Naive thymus-derived CD4-positive, alpha-beta T cell (primary cell): Measurements from ENCODE around the gene HMG20B. TPM values are rescaled to one million over a fixed set of nuclear protein-coding genes. Genes with fewer than 3 reads are reported as not detected.
A peak's percentile ranks its signal among the peaks of the same experiment; 100 is the strongest.
"Not testable (repeated sequence)": the region's sequence is repeated elsewhere in the genome, so short reads cannot be mapped to it uniquely, and the experiment has no call there.

Source experiments
- ATAC-seq: fragments of 150-1000 bp; cut with Tn5 transposase; 2 replicates; pipeline ENCODE4 v1.10.0; 2021; ENCODE audit warnings: mild to moderate bottlenecking, moderate library complexity
- CTCF ChIA-PET: fragments of 350-600 bp; sonication (Branson Sonifier 250); formaldehyde crosslinking; loops from one replicate; lab custom pipeline; 2021; ENCODE audit warnings: antibody characterized with exemption; lab: Charles Lee
- POLR2A ChIA-PET: fragments of 350-600 bp; sonication (Branson Sonifier 250); formaldehyde crosslinking; loops from one replicate; lab custom pipeline; 2021; ENCODE audit warnings: antibody characterized with exemption, inconsistent platforms; lab: Charles Lee
- DNase-seq, 9 donors: peaks; one replicate each; pipeline versions ENCODE4 v3.0.0 to v3.0.0-alpha.2; 2020 to 2022; ENCODE audit warnings: mixed read lengths in 1 of 9
- H3K27ac ChIP-seq: one replicate; pipeline ENCODE4 v1.7.0; 2013; ENCODE audit warnings: mild to moderate bottlenecking, low read depth, low read length, moderate library complexity
- H3K27me3 ChIP-seq, 2 donors: one replicate each; pipeline ENCODE4 v1.7.0; 2013; ENCODE audit warnings: low read length in 2 of 2, mild to moderate bottlenecking in 2 of 2, moderate library complexity in 2 of 2; ENCODE audit not compliant: control insufficient read depth in 2 of 2, insufficient read depth in 2 of 2
- H3K36me3 ChIP-seq, 3 experiments: 1 replicate in 2 of 3; 2 replicates in 1 of 3; pipeline ENCODE4 v1.7.0; 2013; ENCODE audit warnings: low read length in 3 of 3, mild to moderate bottlenecking in 3 of 3, moderate library complexity in 1 of 3; ENCODE audit not compliant: insufficient read depth in 3 of 3, control insufficient read depth in 2 of 3
- H3K4me1 ChIP-seq, 2 donors: one replicate each; pipeline ENCODE4 v1.7.0; 2013; ENCODE audit warnings: low read length in 2 of 2, mild to moderate bottlenecking in 2 of 2, moderate library complexity in 1 of 2; ENCODE audit not compliant: control insufficient read depth in 2 of 2, insufficient read depth in 2 of 2
- H3K4me3 ChIP-seq: 2 replicates; pipeline ENCODE4 v1.7.0; 2013; ENCODE audit warnings: mild to moderate bottlenecking, low read length
- H3K9me3 ChIP-seq, 3 experiments: 1 replicate in 2 of 3; 2 replicates in 1 of 3; pipeline ENCODE4 v1.7.0; 2013; ENCODE audit warnings: low read length in 3 of 3; ENCODE audit not compliant: control insufficient read depth in 2 of 3
- H3K27ac Mint-ChIP-seq, 9 donors: one replicate each; pipeline ENCODE4 v1.8.0; 2020 to 2022; ENCODE audit warnings: mixed read lengths in 9 of 9, mild to moderate bottlenecking in 8 of 9, moderate library complexity in 5 of 9, inconsistent platforms in 2 of 9
- H3K27me3 Mint-ChIP-seq, 5 donors: one replicate each; pipeline ENCODE4 v1.8.0; 2021 to 2022; ENCODE audit warnings: mixed read lengths in 5 of 5, mild to moderate bottlenecking in 1 of 5
- H3K36me3 Mint-ChIP-seq, 5 donors: one replicate each; pipeline ENCODE4 v1.8.0; 2020 to 2022; ENCODE audit warnings: mixed read lengths in 5 of 5, mild to moderate bottlenecking in 3 of 5, inconsistent platforms in 1 of 5
- H3K4me1 Mint-ChIP-seq, 7 donors: one replicate each; pipeline ENCODE4 v1.8.0; 2020 to 2022; ENCODE audit warnings: mixed read lengths in 7 of 7, mild to moderate bottlenecking in 3 of 7, inconsistent platforms in 1 of 7
- H3K4me3 Mint-ChIP-seq, 10 donors: one replicate each; pipeline ENCODE4 v1.8.0; 2020 to 2022; ENCODE audit warnings: mild to moderate bottlenecking in 10 of 10, mixed read lengths in 10 of 10, moderate library complexity in 6 of 10, inconsistent platforms in 2 of 10
- H3K9me3 Mint-ChIP-seq, 11 donors: one replicate each; pipeline ENCODE4 v1.8.0; 2020 to 2022; ENCODE audit warnings: mixed read lengths in 11 of 11, mild to moderate bottlenecking in 4 of 11, inconsistent platforms in 1 of 11, moderate library complexity in 1 of 11
- intact Hi-C, 2 donors: fragments of 100-400 bp; cut with micrococcal nuclease; formaldehyde crosslinking; loops; one replicate each; pipeline ENCODE4 v1.15.1; 2023
- polyA plus RNA-seq, 2 donors: library from polyadenylated mRNA; unstranded; fragments of 300-500 nt; fragmentation: Illumina TruSeq; gene quantifications; one replicate each; pipeline ENCODE4 v1.2.3, GENCODE V29; 2021
- total RNA-seq, 6 experiments: library from RNA in 5 of 6; stranded (reverse) in 5 of 6; gene quantifications; 1 replicate in 5 of 6; 2 replicates in 1 of 6; pipeline ENCODE4 v1.2.3 and lab custom pipeline; 2021 to 2026

HMG20B gene
- total and polyA plus RNA-seq, 7 experiments from 2014 or later: 37.9 to 65.6 (median 53.0) TPM

DNA sequence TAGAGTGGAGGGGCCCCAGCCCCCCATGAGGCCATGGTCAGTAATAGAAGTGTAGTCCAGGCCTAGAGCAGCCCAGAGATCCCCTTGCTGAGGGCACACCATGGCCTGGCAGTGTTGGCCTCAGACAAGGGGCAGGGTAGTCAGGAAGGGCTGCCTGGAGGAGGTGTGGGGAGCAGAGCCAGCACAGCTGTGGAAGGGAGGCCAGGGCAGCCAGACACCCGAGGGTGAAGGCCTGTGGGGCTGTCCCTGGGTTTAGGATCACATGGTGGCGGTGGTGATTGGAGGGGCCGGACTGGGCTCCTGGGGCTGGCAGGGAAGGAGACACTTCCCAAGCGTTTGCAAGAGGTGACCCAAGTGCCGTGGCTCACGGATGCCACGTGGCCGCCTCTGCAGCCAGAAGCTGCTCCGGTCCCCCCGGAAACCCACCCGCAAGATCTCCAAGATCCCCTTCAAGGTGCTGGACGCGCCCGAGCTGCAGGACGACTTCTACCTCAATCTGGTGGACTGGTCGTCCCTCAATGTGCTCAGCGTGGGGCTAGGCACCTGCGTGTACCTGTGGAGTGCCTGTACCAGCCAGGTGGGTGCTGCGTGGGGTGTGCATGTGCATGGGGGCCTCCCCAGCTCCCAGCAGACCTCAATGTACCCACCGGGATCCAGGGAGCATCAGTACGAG is 45.4 kb upstream of the HMG20B start:
- peaks cover 0 to 16% (median 4%) of the 10 kb centered on the region in 5 donors for H3K36me3 Mint-ChIP-seq
- ATAC-seq: no peak
- H3K4me3 ChIP-seq: no peak overlapping the region

GRCh38 chr19:3528080-3528479 is 44.7 kb upstream of the HMG20B start:
- peaks cover 0 to 86% (median 18%) of the 10 kb centered on the region in 3 experiments for H3K36me3 ChIP-seq
- intact Hi-C loops: no loop called here
- Mint-ChIP-seq H3K36me3 (peaks cover 0 to 16% (median 4%) of the 10 kb centered on the region in 5 donors), H3K4me1 (no peaks in the 10 kb centered on the region), H3K4me3 (no peak overlapping the region), H3K27me3 (no peaks in the 10 kb centered on the region), H3K9me3 (no peaks in the 10 kb centered on the region), H3K27ac (peak overlapping the region in 1 of 9 donors; percentile 41)
- no peaks in the 10 kb centered on the region for H3K27me3 ChIP-seq
- ATAC-seq (no peak), DNase-seq (no peak)
- no peaks in the 10 kb centered on the region for H3K9me3 ChIP-seq
- CTCF ChIA-PET: no interaction called here
- no peak overlapping the region for H3K4me3 ChIP-seq
- H3K27ac ChIP-seq: no peak overlapping the region
- POLR2A ChIA-PET: interaction anchor here (0.6 kb wide), 1 partner anchor 194 kb away, joined by 3 read pairs; no protein-coding TSS in a partner anchor
- no peaks in the 10 kb centered on the region for H3K4me1 ChIP-seq

More for the DNA sequence above, 45.4 kb upstream of the HMG20B start:
- Mint-ChIP-seq H3K4me1 (no peaks in the 10 kb centered on the region), H3K4me3 (no peak overlapping the region), H3K9me3 (no peaks in the 10 kb centered on the region), H3K27me3 (no peaks in the 10 kb centered on the region), H3K27ac (no peak overlapping the region)
- Histone ChIP-seq H3K27ac (no peak overlapping the region), H3K4me1 (no peaks in the 10 kb centered on the region), H3K36me3 (peaks cover 0 to 86% (median 18%) of the 10 kb centered on the region in 3 experiments), H3K9me3 (no peaks in the 10 kb centered on the region), H3K27me3 (no peaks in the 10 kb centered on the region)
- ChIA-PET CTCF (no interaction called here), POLR2A (interaction anchor here (0.6 to 0.8 kb wide), 2 partner anchors 98 to 195 kb away, joined by 3 to 5 read pairs; no protein-coding TSS in a partner anchor)
- DNase-seq: no peak
- intact Hi-C loops: no loop called here

DNA sequence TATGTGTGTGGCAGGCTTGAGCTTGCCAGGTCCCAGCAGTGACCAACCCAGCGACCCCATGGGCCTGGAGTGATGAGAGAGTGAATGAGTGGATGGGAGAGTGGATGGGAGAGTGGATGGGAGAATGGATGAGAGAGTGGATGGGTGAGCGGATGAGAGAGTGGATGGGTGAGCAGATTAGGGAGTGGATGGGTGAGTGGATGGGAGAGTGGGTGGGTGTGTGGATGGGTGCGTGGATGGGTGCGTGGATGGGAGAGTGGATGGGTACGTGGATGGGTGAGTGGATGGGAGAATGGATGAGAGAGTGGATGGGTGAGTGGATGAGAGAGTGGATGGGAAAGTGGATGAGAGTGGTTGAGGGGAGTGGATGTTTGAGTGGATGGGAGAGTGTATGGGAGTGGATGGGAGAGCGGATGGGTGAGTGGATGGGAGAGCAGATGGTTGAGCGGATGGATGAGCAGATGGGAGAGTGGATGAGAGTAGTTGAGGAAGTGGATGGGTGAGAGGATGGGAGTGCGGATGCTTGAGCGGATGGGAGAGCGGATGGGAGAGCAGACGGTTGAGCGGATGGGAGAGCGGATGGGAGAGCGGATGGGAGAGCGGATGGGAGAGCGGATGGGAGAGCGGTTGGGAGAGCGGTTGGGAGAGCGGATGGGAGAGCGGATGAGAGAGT is 44.1 kb upstream of the HMG20B start:
- POLR2A ChIA-PET: no interaction called here
- no peaks in the 10 kb centered on the region for H3K27me3 Mint-ChIP-seq
- peaks cover 0 to 19% (median 4%) of the 10 kb centered on the region in 5 donors for H3K36me3 Mint-ChIP-seq
- intact Hi-C loops: no loop called here
- no peak for DNase-seq
- H3K4me1 Mint-ChIP-seq: no peaks in the 10 kb centered on the region
- no peak overlapping the region for H3K27ac Mint-ChIP-seq
- CTCF ChIA-PET: no interaction called here
- no peak for ATAC-seq
- H3K9me3 Mint-ChIP-seq: no peaks in the 10 kb centered on the region
- H3K4me3 Mint-ChIP-seq: no peak overlapping the region
- no peak overlapping the region for H3K27ac ChIP-seq
- H3K27me3 ChIP-seq: no peaks in the 10 kb centered on the region
- H3K36me3 ChIP-seq: peaks cover 0 to 86% (median 13%) of the 10 kb centered on the region in 3 experiments
- H3K4me3 ChIP-seq: no peak overlapping the region
- no peaks in the 10 kb centered on the region for H3K9me3 ChIP-seq
- no peaks in the 10 kb centered on the region for H3K4me1 ChIP-seq

DNA sequence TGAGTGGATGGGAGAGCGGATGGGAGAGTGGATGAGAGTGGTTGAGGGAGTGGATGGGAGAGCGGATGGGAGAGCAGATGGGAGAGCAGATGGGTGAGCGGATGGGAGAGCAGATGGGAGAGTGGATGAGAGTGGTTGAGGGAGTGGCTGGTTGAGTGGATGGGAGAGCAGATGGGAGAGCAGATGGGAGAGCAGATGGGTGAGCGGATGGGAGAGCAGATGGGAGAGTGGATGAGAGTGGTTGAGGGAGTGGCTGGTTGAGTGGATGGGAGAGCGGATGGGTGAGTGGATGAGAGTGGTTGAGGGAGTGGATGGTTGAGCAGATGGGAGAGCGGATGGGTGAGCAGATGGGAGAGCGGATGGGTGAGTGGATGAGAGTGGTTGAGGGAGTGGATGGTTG is 43.4 kb upstream of the HMG20B start:
- intact Hi-C loops, DNase-seq, CTCF ChIA-PET, H3K9me3 ChIP-seq, H3K27ac Mint-ChIP-seq, H3K4me1 ChIP-seq, H3K9me3 Mint-ChIP-seq, ATAC-seq, H3K27ac ChIP-seq, H3K27me3 ChIP-seq, H3K27me3 Mint-ChIP-seq, H3K4me3 ChIP-seq, POLR2A ChIA-PET, H3K4me1 Mint-ChIP-seq, H3K4me3 Mint-ChIP-seq: not testable (repeated sequence)
- H3K36me3 ChIP-seq: peaks cover 0 to 86% (median 11%) of the 10 kb centered on the region in 3 experiments
- peaks cover 0 to 15% (median 4%) of the 10 kb centered on the region in 5 donors for H3K36me3 Mint-ChIP-seq

DNA sequence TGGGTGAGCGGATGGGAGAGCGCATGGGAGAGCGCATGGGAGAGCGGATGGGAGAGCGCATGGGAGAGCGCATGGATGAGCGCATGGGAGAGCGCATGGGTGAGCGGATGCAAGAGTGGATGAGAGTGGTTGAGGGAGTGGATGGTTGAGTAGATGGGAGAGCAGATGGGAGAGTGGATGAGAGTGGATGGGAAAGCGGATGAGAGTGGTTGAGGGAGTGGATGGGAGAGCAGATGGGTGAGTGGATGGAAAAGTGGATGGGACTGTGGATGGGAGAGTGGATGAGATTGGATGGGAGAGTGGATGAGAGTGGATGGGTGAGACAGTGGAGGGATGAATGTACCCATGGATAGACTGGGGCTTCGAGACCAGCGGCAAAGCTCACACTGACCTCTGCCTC is 42.4 kb upstream of the HMG20B start:
- POLR2A ChIA-PET: interaction anchor here (0.7 kb wide), 1 partner anchor 1292 kb away, joined by 3 read pairs; no protein-coding TSS in a partner anchor
- no peaks in the 10 kb centered on the region for H3K27me3 Mint-ChIP-seq
- H3K36me3 ChIP-seq: peaks cover 0 to 88% (median 11%) of the 10 kb centered on the region in 3 experiments
- H3K4me3 Mint-ChIP-seq: no peak overlapping the region
- H3K4me1 Mint-ChIP-seq: peaks cover 0 to 2% (median 0%) of the 10 kb centered on the region in 7 donors
- no peaks in the 10 kb centered on the region for H3K9me3 Mint-ChIP-seq
- no peaks in the 10 kb centered on the region for H3K27me3 ChIP-seq
- no peak overlapping the region for H3K4me3 ChIP-seq
- intact Hi-C loops: no loop called here
- no peaks in the 10 kb centered on the region for H3K9me3 ChIP-seq
- no peak overlapping the region for H3K27ac Mint-ChIP-seq
- no peaks in the 10 kb centered on the region for H3K4me1 ChIP-seq
- CTCF ChIA-PET: no interaction called here
- ATAC-seq (no peak), DNase-seq (no peak)
- H3K36me3 Mint-ChIP-seq: peaks cover 0 to 16% (median 0%) of the 10 kb centered on the region in 5 donors
- no peak overlapping the region for H3K27ac ChIP-seq

DNA sequence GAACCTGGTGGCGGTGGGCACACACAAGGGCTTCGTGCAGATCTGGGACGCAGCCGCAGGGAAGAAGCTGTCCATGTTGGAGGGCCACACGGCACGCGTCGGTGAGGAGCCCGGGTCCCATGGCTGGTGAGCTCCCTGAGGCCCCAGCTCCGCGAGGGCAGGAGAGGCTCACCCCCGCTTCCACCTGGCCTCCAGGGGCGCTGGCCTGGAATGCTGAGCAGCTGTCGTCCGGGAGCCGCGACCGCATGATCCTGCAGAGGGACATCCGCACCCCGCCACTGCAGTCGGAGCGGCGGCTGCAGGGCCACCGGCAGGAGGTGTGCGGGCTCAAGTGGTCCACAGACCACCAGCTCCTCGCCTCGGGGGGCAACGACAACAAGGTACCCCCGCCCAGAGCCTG is 41.0 kb upstream of the HMG20B start:
- Mint-ChIP-seq H3K27me3 (no peaks in the 10 kb centered on the region), H3K4me3 (no peak overlapping the region), H3K36me3 (peaks cover 0 to 16% (median 0%) of the 10 kb centered on the region in 5 donors), H3K27ac (no peak overlapping the region), H3K9me3 (no peaks in the 10 kb centered on the region), H3K4me1 (peaks cover 0 to 2% (median 0%) of the 10 kb centered on the region in 7 donors)
- no peak overlapping the region for H3K4me3 ChIP-seq
- H3K4me1 ChIP-seq: no peaks in the 10 kb centered on the region
- DNase-seq (no peak), ATAC-seq (no peak)
- CTCF ChIA-PET: interaction anchor here (0.6 kb wide), 1 partner anchor 30 kb away, joined by 3 read pairs; no protein-coding TSS in a partner anchor
- POLR2A ChIA-PET: no interaction called here
- no peaks in the 10 kb centered on the region for H3K9me3 ChIP-seq
- H3K36me3 ChIP-seq: peaks cover 0 to 90% (median 10%) of the 10 kb centered on the region in 3 experiments
- no peak overlapping the region for H3K27ac ChIP-seq
- intact Hi-C loops: no loop called here
- H3K27me3 ChIP-seq: no peaks in the 10 kb centered on the region
